Measurements from ENCODE around the gene OTOS. TPM values are rescaled to one million over a fixed set of nuclear protein-coding genes. Genes with fewer than 3 reads are reported as not detected.

The OTOS gene
- total RNA-seq, 2 experiments from 2014 or later, result not detected

DNA sequence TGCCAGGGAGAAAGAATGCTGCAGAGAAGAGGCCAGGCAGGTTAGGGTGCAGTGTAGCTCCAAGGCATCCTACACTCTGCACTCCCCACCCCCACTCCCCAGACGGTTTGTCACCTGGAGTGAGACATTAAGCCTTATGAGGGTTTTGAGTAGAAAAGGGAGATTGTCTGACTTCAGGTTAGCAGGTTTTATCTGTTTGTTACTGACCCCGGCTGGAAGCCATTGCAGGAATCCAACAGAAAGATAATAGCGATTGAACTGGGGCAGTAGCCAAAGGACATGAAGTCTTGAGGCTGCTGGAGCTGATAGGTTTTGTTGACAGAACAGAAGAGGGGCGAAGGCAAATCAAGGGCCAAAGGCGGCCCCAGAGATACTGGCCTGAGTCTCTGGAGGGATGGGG, 51.2 kb downstream of the OTOS start:
- Histone ChIP-seq H3K36me3 (ENCODE audit: insufficient read depth, low read length) (no peaks in the 10 kb centered on the region), H3K4me1 (ENCODE audit: insufficient read depth, low read length) (no peaks in the 10 kb centered on the region), H3K27me3 (ENCODE audit: control insufficient read depth in 1 of 2, insufficient read depth in 2 of 2, low read length in 2 of 2) (peaks cover 6 to 22% of the 10 kb centered on the region in 2 experiments), H3K9me3 (ENCODE audit: control insufficient read depth in 1 of 2, insufficient read depth in 1 of 2, low read length in 2 of 2) (peaks cover 3 to 10% of the 10 kb centered on the region in 2 experiments), H3K4me3 (ENCODE audit: low read length) (no peak overlapping the region), H3K27ac (ENCODE audit: low read depth in 1 of 2, low read length in 2 of 2) (no peak overlapping the region)
- Mint-ChIP-seq H3K9me3 (peaks cover 22% of the 10 kb centered on the region), H3K27ac (no peak overlapping the region), H3K4me1 (ENCODE audit: low read depth) (no peaks in the 10 kb centered on the region), H3K4me3 (no peak overlapping the region), H3K27me3 (peaks cover 71% of the 10 kb centered on the region), H3K36me3 (ENCODE audit: low read depth) (no peaks in the 10 kb centered on the region)
- intact Hi-C loops (cut with DNase I, micrococcal nuclease), result no loop called here
- TF ChIP-seq, protein P1, sequence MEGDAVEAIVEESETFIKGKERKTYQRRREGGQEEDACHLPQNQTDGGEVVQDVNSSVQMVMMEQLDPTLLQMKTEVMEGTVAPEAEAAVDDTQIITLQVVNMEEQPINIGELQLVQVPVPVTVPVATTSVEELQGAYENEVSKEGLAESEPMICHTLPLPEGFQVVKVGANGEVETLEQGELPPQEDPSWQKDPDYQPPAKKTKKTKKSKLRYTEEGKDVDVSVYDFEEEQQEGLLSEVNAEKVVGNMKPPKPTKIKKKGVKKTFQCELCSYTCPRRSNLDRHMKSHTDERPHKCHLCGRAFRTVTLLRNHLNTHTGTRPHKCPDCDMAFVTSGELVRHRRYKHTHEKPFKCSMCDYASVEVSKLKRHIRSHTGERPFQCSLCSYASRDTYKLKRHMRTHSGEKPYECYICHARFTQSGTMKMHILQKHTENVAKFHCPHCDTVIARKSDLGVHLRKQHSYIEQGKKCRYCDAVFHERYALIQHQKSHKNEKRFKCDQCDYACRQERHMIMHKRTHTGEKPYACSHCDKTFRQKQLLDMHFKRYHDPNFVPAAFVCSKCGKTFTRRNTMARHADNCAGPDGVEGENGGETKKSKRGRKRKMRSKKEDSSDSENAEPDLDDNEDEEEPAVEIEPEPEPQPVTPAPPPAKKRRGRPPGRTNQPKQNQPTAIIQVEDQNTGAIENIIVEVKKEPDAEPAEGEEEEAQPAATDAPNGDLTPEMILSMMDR (IDR thresholded peaks at IDR 0.05), result no peak
- ATAC-seq (ENCODE audit: poor library complexity), result no peak
- DNase-seq, result no peak
- POLR2A ChIA-PET, result no interaction called here
- CTCF ChIA-PET, result no interaction called here

Other genes with a start within 250 kb of the OTOS start
- gene NDUFA10, start 115.3 kb downstream of the OTOS start, total RNA-seq, result 10 to 100 TPM; 92.1 to 97.7 TPM
- gene OR6B2, start 110.2 kb downstream of the OTOS start, total RNA-seq, result not detected
- not detected for gene OR6B3, start 87.1 kb downstream of the OTOS start, total RNA-seq
- 10 to 100 TPM; 46.7 to 48.5 TPM for gene COPS9, start 4.4 kb downstream of the OTOS start, total RNA-seq